GM12878 (cell line): ENCODE measurements around the gene FGF10. TPM values are rescaled to one million over a fixed set of nuclear protein-coding genes. Genes with fewer than 3 reads are reported as not detected.

ENCODE experiments used
- ATAC-seq: fragments of 200-7000 bp; cut with Tn5 transposase; 3 replicates; pipeline ENCODE4 v1.9.1; 2020; ENCODE audit warnings: mild to moderate bottlenecking, moderate library complexity
- BruUV-seq: library from RNA; stranded (reverse); fragments of 400-500 nt; replicated peaks from 2 replicates; lab custom pipeline; 2021; lab: Mats Ljungman, UMichigan
- CTCF ChIA-PET: fragments of 300-600 bp; sonication (Branson Sonifier 250); formaldehyde crosslinking; extraction: SDS; loops from one replicate; lab custom pipeline; 2021; ENCODE audit warnings: inconsistent platforms; lab: Yijun Ruan, JAX
- POLR2A ChIA-PET: fragments of 350-600 bp; formaldehyde crosslinking; extraction: SDS; loops from one replicate; lab custom pipeline; 2021; ENCODE audit warnings: inconsistent platforms; lab: Charles Lee
- RAD21 ChIA-PET: fragments of 300-600 bp; sonication (Branson Sonifier 250); formaldehyde crosslinking; loops from one replicate; lab custom pipeline; 2023; ENCODE audit warnings: antibody characterized with exemption; ENCODE audit not compliant: unreplicated experiment; lab: Charles Lee
- SMC1A ChIA-PET: fragments of 300-600 bp; sonication (Branson Sonifier 250); formaldehyde crosslinking; loops from one replicate; lab custom pipeline; 2023; ENCODE audit not compliant: unreplicated experiment, uncharacterized antibody; lab: Charles Lee
- DNase-seq: peaks from one replicate; pipeline ENCODE4 v3.0.0-alpha.2; 2011; ENCODE audit warnings: low read depth, low spot score
- FAIRE-seq: peaks from 3 replicates; lab custom pipeline; 2011; peaks lifted over from hg19 to GRCh38; lab: Jason Lieb, UNC
- H2AFZ ChIP-seq: 2 replicates; pipeline ENCODE4 v1.6.0; 2011; ENCODE audit warnings: low read depth, low read length, control low read depth; ENCODE audit not compliant: control insufficient read depth
- H3K27ac ChIP-seq: 2 replicates; pipeline ENCODE4 v1.5.1; 2011; ENCODE audit warnings: control low read depth; ENCODE audit not compliant: control insufficient read depth, insufficient read depth
- H3K27me3 ChIP-seq, 2 experiments: replicated peaks in 1 of 2; 2 replicates each; pipeline versions ENCODE4 v1.6.0 to v1.6.1; 2011; ENCODE audit warnings: low read length in 1 of 2; ENCODE audit not compliant: control insufficient read depth in 2 of 2, insufficient read depth in 2 of 2
- H3K36me3 ChIP-seq, 2 experiments: 2 replicates each; pipeline ENCODE4 v1.5.1; 2011; ENCODE audit warnings: low read length in 1 of 2; ENCODE audit not compliant: control insufficient read depth in 2 of 2, insufficient read depth in 2 of 2
- H3K4me1 ChIP-seq: 2 replicates; pipeline ENCODE4 v1.6.1; 2011; ENCODE audit warnings: mild to moderate bottlenecking, low read length, moderate library complexity, mixed read lengths; ENCODE audit not compliant: control insufficient read depth, insufficient read depth
- H3K4me2 ChIP-seq: 2 replicates; pipeline ENCODE4 v1.6.0; 2011; ENCODE audit warnings: control low read depth; ENCODE audit not compliant: control insufficient read depth, insufficient read depth
- H3K4me3 ChIP-seq: fragments of 200-600 bp; sonication (generic); 2 replicates; pipeline ENCODE4 v1.5.1; 2016
- H3K79me2 ChIP-seq: 2 replicates; pipeline ENCODE4 v1.6.0; 2011; ENCODE audit warnings: low read length; ENCODE audit not compliant: control insufficient read depth, insufficient read depth
- H3K9ac ChIP-seq: 2 replicates; pipeline ENCODE4 v1.8.0; 2011; ENCODE audit warnings: low read length, control low read depth, mixed read lengths; ENCODE audit not compliant: control insufficient read depth, insufficient read depth
- H3K9me3 ChIP-seq: replicated peaks from 3 replicates; pipeline ENCODE4 v1.5.1; 2011; ENCODE audit warnings: mild to moderate bottlenecking, low read length; ENCODE audit not compliant: control insufficient read depth, insufficient read depth
- H4K20me1 ChIP-seq: 2 replicates; pipeline ENCODE4 v1.6.0; 2011; ENCODE audit not compliant: control insufficient read depth, insufficient read depth
- CEBPZ ChIP-seq: fragments of 150-350 bp; IDR thresholded peaks from 2 replicates; pipeline ENCODE4 v1.6.1; 2016; ENCODE audit warnings: low read depth, low read length
- E2F8 ChIP-seq: fragments of 450-650 bp; IDR thresholded peaks from 2 replicates; pipeline ENCODE4 v1.6.1; 2018; ENCODE audit warnings: mild to moderate bottlenecking, low read depth, moderate library complexity; ENCODE audit not compliant: partially characterized antibody
- E4F1 ChIP-seq: fragments of 450-650 bp; IDR thresholded peaks from 2 replicates; pipeline ENCODE4 v1.6.1; 2018; ENCODE audit warnings: borderline replicate concordance, mild to moderate bottlenecking; ENCODE audit not compliant: partially characterized antibody
- ETV6 ChIP-seq, 2 experiments: fragments of 450-650 bp in 1 of 2; IDR thresholded peaks in 1 of 2; conservative IDR thresholded peaks in 1 of 2; 2 replicates each; pipeline ENCODE4 v1.6.1; 2014; ENCODE audit warnings: antibody characterized with exemption in 1 of 2, borderline replicate concordance in 1 of 2, low read depth in 1 of 2, mild to moderate bottlenecking in 1 of 2, moderate library complexity in 1 of 2
- MXI1 ChIP-seq: fragments of 150-350 bp; IDR thresholded peaks from 2 replicates; pipeline ENCODE4 v1.6.1; 2011; ENCODE audit warnings: low read depth, mild to moderate bottlenecking, inconsistent platforms, low read length, improper control_type of control experiment
- NFXL1 ChIP-seq: fragments of 450-650 bp; IDR thresholded peaks from 2 replicates; pipeline ENCODE4 v1.6.1; 2017; ENCODE audit warnings: antibody characterized with exemption, mild to moderate bottlenecking, borderline replicate concordance
- NR2C1 ChIP-seq: fragments of 450-650 bp; IDR thresholded peaks from 2 replicates; pipeline ENCODE4 v1.6.1; 2017; ENCODE audit warnings: antibody characterized with exemption, mild to moderate bottlenecking, moderate library complexity
- NR2F1 ChIP-seq: fragments of 450-650 bp; conservative IDR thresholded peaks from 2 replicates; pipeline ENCODE4 v1.6.1; 2017; ENCODE audit warnings: mild to moderate bottlenecking
- SIX5 ChIP-seq: IDR thresholded peaks from 2 replicates; pipeline ENCODE4 v1.6.1; 2011; ENCODE audit warnings: mild to moderate bottlenecking, low read depth, low read length, moderate library complexity; ENCODE audit not compliant: severe bottlenecking
- SMARCA5 ChIP-seq: fragments of 450-650 bp; IDR thresholded peaks from 2 replicates; pipeline ENCODE4 v1.6.1; 2017; ENCODE audit warnings: mild to moderate bottlenecking
- WRNIP1 ChIP-seq: IDR thresholded peaks from 2 replicates; pipeline ENCODE4 v1.6.1; 2011; ENCODE audit warnings: low read depth, low read length, improper control_type of control experiment, borderline replicate concordance
- WGBS: methylation state at CpG from one replicate; pipeline ENCODE4 v1.1.6; 2016; ENCODE audit warnings: low lambda C conversion rate; ENCODE audit not compliant: insufficient replicate concordance, insufficient coverage; ENCODE audit errors: missing lambda C conversion rate; 5-methylcytosine and 5-hydroxymethylcytosine counted together
- in situ Hi-C: fragments of 300-500 bp; cut with MboI; formaldehyde crosslinking; loops from 9 replicates; pipeline ENCODE4 v1.14.3; 2018; ENCODE audit warnings: mixed read lengths
- intact Hi-C: fragments of 100-400 bp; cut with micrococcal nuclease; formaldehyde crosslinking; loops from one replicate; pipeline ENCODE4 v1.14.2; 2022; ENCODE audit not compliant: unreplicated experiment
- polyA plus RNA-seq, 11 experiments: library from polyadenylated mRNA; depleted of rRNA in 4 of 11; unstranded in 6 of 11; stranded (reverse) in 5 of 11; fragments of >200 nt; fragmentation: Nextera tagmentation in 4 of 11; fragmentation: Illumina TruSeq in 1 of 11; extraction: Ambion mirVana in 4 of 11; extraction: Trizol in 1 of 11; gene quantifications; 1 replicate in 1 of 11; 2 replicates in 10 of 11; pipeline versions ENCODE4 v1.2.1 to v1.2.3, GENCODE V29; 2011 to 2016; ENCODE audit warnings: inconsistent platforms in 2 of 11, missing spikeins in 2 of 11, low read depth in 1 of 11
- total RNA-seq, 4 experiments: library from RNA; depleted of rRNA in 3 of 4; stranded (reverse); fragments of >200 nt in 3 of 4; fragmentation: Illumina TruSeq in 1 of 4; extraction: Trizol in 1 of 4; gene quantifications; 2 replicates each; pipeline versions ENCODE4 v1.2.1 to v1.2.3, GENCODE V29; 2013 to 2021
- TF ChIP-seq, protein P1 (sequence below): IDR thresholded peaks from 2 replicates; pipeline ENCODE4 v1.6.1; 2012; ENCODE audit warnings: mild to moderate bottlenecking, low read depth, low read length

Gene FGF10
- total and polyA plus RNA-seq, 10 of the 15 experiments (the other 5 are each of a cell fraction or from before 2014, with no cell fraction given) = not detected

GRCh38 chr5:44412286-44412685, 23.1 kb upstream of the FGF10 start:
- no peak overlapping the region for H3K9ac ChIP-seq
- SMC1A ChIA-PET = no interaction called here
- POLR2A ChIA-PET = no interaction called here
- H3K4me1 ChIP-seq = no peaks in the 10 kb centered on the region
- no peak overlapping the region for H3K4me3 ChIP-seq
- no peaks in the 10 kb centered on the region for H4K20me1 ChIP-seq
- no peaks in the 10 kb centered on the region for H3K27me3 ChIP-seq
- no peak for DNase-seq
- no peak overlapping the region for H3K4me2 ChIP-seq
- RAD21 ChIA-PET = no interaction called here
- 21% methylated on average over 3 of the region's 3 CpGs for WGBS
- CTCF ChIA-PET = no interaction called here
- in situ Hi-C loops (no loop called here), intact Hi-C loops (no loop called here)
- H3K27ac ChIP-seq = no peak overlapping the region
- H3K9me3 ChIP-seq = no peaks in the 10 kb centered on the region
- H3K79me2 ChIP-seq = no peaks in the 10 kb centered on the region
- ATAC-seq = no peak
- no peak for FAIRE-seq
- no peaks in the 10 kb centered on the region for H3K36me3 ChIP-seq
- no TSS peak for BruUV-seq
- H2AFZ ChIP-seq = no peak overlapping the region
- TF ChIP-seq CEBPZ = no peak
- TF ChIP-seq E2F8 = no peak
- TF ChIP-seq NR2F1 = no peak
- TF ChIP-seq WRNIP1 = no peak
- TF ChIP-seq NR2C1 = no peak
- TF ChIP-seq SMARCA5 = no peak
- no peak for TF ChIP-seq SIX5
- TF ChIP-seq MXI1 = no peak
- no peak for TF ChIP-seq ETV6 (conservative IDR thresholded peaks at IDR 0.05 in 1 of 2, IDR thresholded peaks at IDR 0.05 in 1 of 2; ENCODE audit: borderline replicate concordance in 1 of 2, low read depth in 1 of 2)
- no peak for TF ChIP-seq E4F1
- TF ChIP-seq NFXL1 = no peak
- TF ChIP-seq, protein P1, sequence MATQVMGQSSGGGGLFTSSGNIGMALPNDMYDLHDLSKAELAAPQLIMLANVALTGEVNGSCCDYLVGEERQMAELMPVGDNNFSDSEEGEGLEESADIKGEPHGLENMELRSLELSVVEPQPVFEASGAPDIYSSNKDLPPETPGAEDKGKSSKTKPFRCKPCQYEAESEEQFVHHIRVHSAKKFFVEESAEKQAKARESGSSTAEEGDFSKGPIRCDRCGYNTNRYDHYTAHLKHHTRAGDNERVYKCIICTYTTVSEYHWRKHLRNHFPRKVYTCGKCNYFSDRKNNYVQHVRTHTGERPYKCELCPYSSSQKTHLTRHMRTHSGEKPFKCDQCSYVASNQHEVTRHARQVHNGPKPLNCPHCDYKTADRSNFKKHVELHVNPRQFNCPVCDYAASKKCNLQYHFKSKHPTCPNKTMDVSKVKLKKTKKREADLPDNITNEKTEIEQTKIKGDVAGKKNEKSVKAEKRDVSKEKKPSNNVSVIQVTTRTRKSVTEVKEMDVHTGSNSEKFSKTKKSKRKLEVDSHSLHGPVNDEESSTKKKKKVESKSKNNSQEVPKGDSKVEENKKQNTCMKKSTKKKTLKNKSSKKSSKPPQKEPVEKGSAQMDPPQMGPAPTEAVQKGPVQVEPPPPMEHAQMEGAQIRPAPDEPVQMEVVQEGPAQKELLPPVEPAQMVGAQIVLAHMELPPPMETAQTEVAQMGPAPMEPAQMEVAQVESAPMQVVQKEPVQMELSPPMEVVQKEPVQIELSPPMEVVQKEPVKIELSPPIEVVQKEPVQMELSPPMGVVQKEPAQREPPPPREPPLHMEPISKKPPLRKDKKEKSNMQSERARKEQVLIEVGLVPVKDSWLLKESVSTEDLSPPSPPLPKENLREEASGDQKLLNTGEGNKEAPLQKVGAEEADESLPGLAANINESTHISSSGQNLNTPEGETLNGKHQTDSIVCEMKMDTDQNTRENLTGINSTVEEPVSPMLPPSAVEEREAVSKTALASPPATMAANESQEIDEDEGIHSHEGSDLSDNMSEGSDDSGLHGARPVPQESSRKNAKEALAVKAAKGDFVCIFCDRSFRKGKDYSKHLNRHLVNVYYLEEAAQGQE = no peak
